Measurements from ENCODE around the gene GLS. TPM values are rescaled to one million over a fixed set of nuclear protein-coding genes. Genes with fewer than 3 reads are reported as not detected.

Gene GLS
- total RNA-seq, 2 donors from 2014 or later = 47.2 to 99.3 TPM

GRCh38 chr2:190979906-190980629 is 99.4 kb downstream of the GLS start:
- TF ChIP-seq, protein P1, sequence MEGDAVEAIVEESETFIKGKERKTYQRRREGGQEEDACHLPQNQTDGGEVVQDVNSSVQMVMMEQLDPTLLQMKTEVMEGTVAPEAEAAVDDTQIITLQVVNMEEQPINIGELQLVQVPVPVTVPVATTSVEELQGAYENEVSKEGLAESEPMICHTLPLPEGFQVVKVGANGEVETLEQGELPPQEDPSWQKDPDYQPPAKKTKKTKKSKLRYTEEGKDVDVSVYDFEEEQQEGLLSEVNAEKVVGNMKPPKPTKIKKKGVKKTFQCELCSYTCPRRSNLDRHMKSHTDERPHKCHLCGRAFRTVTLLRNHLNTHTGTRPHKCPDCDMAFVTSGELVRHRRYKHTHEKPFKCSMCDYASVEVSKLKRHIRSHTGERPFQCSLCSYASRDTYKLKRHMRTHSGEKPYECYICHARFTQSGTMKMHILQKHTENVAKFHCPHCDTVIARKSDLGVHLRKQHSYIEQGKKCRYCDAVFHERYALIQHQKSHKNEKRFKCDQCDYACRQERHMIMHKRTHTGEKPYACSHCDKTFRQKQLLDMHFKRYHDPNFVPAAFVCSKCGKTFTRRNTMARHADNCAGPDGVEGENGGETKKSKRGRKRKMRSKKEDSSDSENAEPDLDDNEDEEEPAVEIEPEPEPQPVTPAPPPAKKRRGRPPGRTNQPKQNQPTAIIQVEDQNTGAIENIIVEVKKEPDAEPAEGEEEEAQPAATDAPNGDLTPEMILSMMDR (conservative IDR thresholded peaks at IDR 0.05) = no peak
- Histone ChIP-seq H3K27ac (ENCODE audit: low read depth, low read length) (no peak overlapping the region), H3K9ac (ENCODE audit: extremely low read depth, low read length, poor library complexity, severe bottlenecking) (no peak overlapping the region), H3K4me1 (ENCODE audit: control insufficient read depth, insufficient read depth, low read length) (no peaks in the 10 kb centered on the region), H3K27me3 (ENCODE audit: control insufficient read depth, insufficient read depth, low read length, poor library complexity, severe bottlenecking) (no peaks in the 10 kb centered on the region), H3K4me3 (ENCODE audit: low read length) (no peak overlapping the region), H3K9me3 (ENCODE audit: control insufficient read depth, low read length) (peaks cover 15% of the 10 kb centered on the region), H3K36me3 (ENCODE audit: control insufficient read depth, insufficient read depth, low read length) (peaks cover 99% of the 10 kb centered on the region)
- H3K4me1 Mint-ChIP-seq = peaks cover 17% of the 10 kb centered on the region
- no peaks in the 10 kb centered on the region for H3K27me3 Mint-ChIP-seq (ENCODE audit: insufficient read depth)
- H3K9me3 Mint-ChIP-seq = peaks cover 5% of the 10 kb centered on the region
- DNase-seq = no peak
- no peak overlapping the region for H3K4me3 Mint-ChIP-seq
- H3K36me3 Mint-ChIP-seq (ENCODE audit: low read depth) = peaks cover 94% of the 10 kb centered on the region
- no peak overlapping the region for H3K27ac Mint-ChIP-seq
- 90 to 92% methylated on average over 12 to 14 of the region's 14 CpGs for WGBS, 2 experiments (ENCODE audit: insufficient coverage in 1 of 2, insufficient read length in 1 of 2)

- H3K36me3 Mint-ChIP-seq (ENCODE audit: low read depth) = peaks cover 94% of the 10 kb centered on the region
- Histone ChIP-seq H3K27ac (ENCODE audit: low read depth, low read length) (no peak overlapping the region), H3K36me3 (ENCODE audit: control insufficient read depth, insufficient read depth, low read length) (peaks cover 99% of the 10 kb centered on the region), H3K4me1 (ENCODE audit: control insufficient read depth, insufficient read depth, low read length) (no peaks in the 10 kb centered on the region), H3K9me3 (ENCODE audit: control insufficient read depth, low read length) (peaks cover 15% of the 10 kb centered on the region), H3K9ac (ENCODE audit: extremely low read depth, low read length, poor library complexity, severe bottlenecking) (no peak overlapping the region), H3K27me3 (ENCODE audit: control insufficient read depth, insufficient read depth, low read length, poor library complexity, severe bottlenecking) (no peaks in the 10 kb centered on the region), H3K4me3 (ENCODE audit: low read length) (no peak overlapping the region)
- no peaks in the 10 kb centered on the region for H3K27me3 Mint-ChIP-seq (ENCODE audit: insufficient read depth)
- H3K4me3 Mint-ChIP-seq = no peak overlapping the region
- H3K27ac Mint-ChIP-seq = no peak overlapping the region
- TF ChIP-seq, protein P1 (conservative IDR thresholded peaks at IDR 0.05) = no peak
- 93 to 96% methylated on average over 8 to 10 of the region's 10 CpGs for WGBS, 2 experiments (ENCODE audit: insufficient coverage in 1 of 2, insufficient read length in 1 of 2)
- peaks cover 17% of the 10 kb centered on the region for H3K4me1 Mint-ChIP-seq
- no peak for DNase-seq
- peaks cover 5% of the 10 kb centered on the region for H3K9me3 Mint-ChIP-seq
Measured at GRCh38 chr2:190980630-190981209, 100.1 kb downstream of the GLS start.

DNA sequence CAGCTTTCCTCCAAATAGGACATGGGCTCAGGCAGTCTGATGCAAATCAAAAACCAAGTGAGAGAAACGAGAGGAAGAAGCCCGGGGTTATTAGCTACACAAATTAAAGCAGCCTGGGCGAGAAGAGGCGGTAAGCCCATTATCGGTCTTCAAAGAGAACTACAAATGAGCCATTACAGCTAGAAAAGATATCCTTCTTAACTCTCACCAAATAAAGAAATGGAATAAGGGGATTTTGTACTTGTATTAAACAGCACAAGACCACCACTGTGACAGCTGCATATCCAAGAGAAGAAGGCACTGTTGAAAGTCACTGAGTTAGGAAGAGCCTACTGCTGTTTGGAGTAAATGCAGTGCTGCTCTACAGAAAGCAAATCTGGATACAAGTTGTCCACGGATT is 100.7 kb downstream of the GLS start:
- Histone ChIP-seq H3K27me3 (ENCODE audit: control insufficient read depth, insufficient read depth, low read length, poor library complexity, severe bottlenecking) (no peaks in the 10 kb centered on the region), H3K9ac (ENCODE audit: extremely low read depth, low read length, poor library complexity, severe bottlenecking) (no peak overlapping the region), H3K4me3 (ENCODE audit: low read length) (no peak overlapping the region), H3K27ac (ENCODE audit: low read depth, low read length) (no peak overlapping the region), H3K36me3 (ENCODE audit: control insufficient read depth, insufficient read depth, low read length) (peaks cover 99% of the 10 kb centered on the region), H3K9me3 (ENCODE audit: control insufficient read depth, low read length) (peaks cover 15% of the 10 kb centered on the region), H3K4me1 (ENCODE audit: control insufficient read depth, insufficient read depth, low read length) (no peaks in the 10 kb centered on the region)
- no peak overlapping the region for H3K4me3 Mint-ChIP-seq
- peaks cover 5% of the 10 kb centered on the region for H3K9me3 Mint-ChIP-seq
- TF ChIP-seq, protein P1 (conservative IDR thresholded peaks at IDR 0.05) = no peak
- no peak overlapping the region for H3K27ac Mint-ChIP-seq
- H3K4me1 Mint-ChIP-seq = peaks cover 18% of the 10 kb centered on the region
- H3K36me3 Mint-ChIP-seq (ENCODE audit: low read depth) = peaks cover 95% of the 10 kb centered on the region
- no peak for DNase-seq
- 86 to 93% methylated on average over 1 to 6 of the region's 6 CpGs for WGBS, 2 experiments (ENCODE audit: insufficient coverage in 1 of 2, insufficient read length in 1 of 2)
- H3K27me3 Mint-ChIP-seq (ENCODE audit: insufficient read depth) = no peaks in the 10 kb centered on the region

Data from endodermal cell (in vitro differentiated cells).